HEK293T (cell line): ENCODE measurements around the gene TRABD2A.
"Not testable (repeated sequence)": the region's sequence is repeated elsewhere in the genome, so short reads cannot be mapped to it uniquely, and the experiment has no call there.

Experiments
- CTCF ChIA-PET: fragments of 350-600 bp; formaldehyde crosslinking; extraction: SDS; loops from one replicate; lab custom pipeline; 2021; ENCODE audit warnings: antibody characterized with exemption, inconsistent platforms; lab: Yijun Ruan, JAX
- POLR2A ChIA-PET: fragments of 350-600 bp; formaldehyde crosslinking; extraction: SDS; loops from one replicate; lab custom pipeline; 2020; ENCODE audit warnings: antibody characterized with exemption, inconsistent platforms; lab: Yijun Ruan, JAX
- DNase-seq: peaks from one replicate; pipeline ENCODE4 v3.0.0; 2012; ENCODE audit warnings: mixed read lengths; ENCODE audit errors: extremely low spot score
- ARNT ChIP-seq: fragments of 450-650 bp; IDR thresholded peaks from 2 replicates; pipeline ENCODE4 v1.6.1; 2017; ENCODE audit warnings: mild to moderate bottlenecking
- BHLHE40 ChIP-seq: fragments of 450-650 bp; IDR thresholded peaks from 2 replicates; pipeline ENCODE4 v1.6.1; 2016; ENCODE audit warnings: mild to moderate bottlenecking, moderate library complexity, borderline replicate concordance
- CTBP1 ChIP-seq: fragments of 450-650 bp; IDR thresholded peaks from 2 replicates; pipeline ENCODE4 v1.6.1; 2016; ENCODE audit warnings: borderline replicate concordance
- ELF4 ChIP-seq: fragments of 450-650 bp; IDR thresholded peaks from 2 replicates; pipeline ENCODE4 v1.6.1; 2017; ENCODE audit warnings: antibody characterized with exemption
- FOXA1 ChIP-seq: fragments of 450-650 bp; IDR thresholded peaks from 2 replicates; pipeline ENCODE4 v1.6.1; 2016; ENCODE audit warnings: mild to moderate bottlenecking
- FOXK2 ChIP-seq: fragments of 450-650 bp; IDR thresholded peaks from 2 replicates; pipeline ENCODE4 v1.6.1; 2016; ENCODE audit warnings: mild to moderate bottlenecking
- FOXM1 ChIP-seq: fragments of 450-650 bp; IDR thresholded peaks from 2 replicates; pipeline ENCODE4 v1.6.1; 2017; ENCODE audit warnings: mild to moderate bottlenecking, borderline replicate concordance
- HDGF ChIP-seq: fragments of 450-650 bp; IDR thresholded peaks from 2 replicates; pipeline ENCODE4 v1.6.1; 2017; ENCODE audit warnings: antibody characterized with exemption, borderline replicate concordance
- L3MBTL2 ChIP-seq: fragments of 450-650 bp; conservative IDR thresholded peaks from 2 replicates; pipeline ENCODE4 v1.6.1; 2016; ENCODE audit warnings: mild to moderate bottlenecking
- LEF1 ChIP-seq: fragments of 450-650 bp; IDR thresholded peaks from 2 replicates; pipeline ENCODE4 v1.6.1; 2017; ENCODE audit warnings: mild to moderate bottlenecking, borderline replicate concordance
- NFRKB ChIP-seq: fragments of 450-650 bp; IDR thresholded peaks from 2 replicates; pipeline ENCODE4 v1.6.1; 2016; ENCODE audit warnings: mild to moderate bottlenecking, moderate library complexity
- PKNOX1 ChIP-seq: fragments of 450-650 bp; IDR thresholded peaks from 2 replicates; pipeline ENCODE4 v1.6.1; 2016
- SP1 ChIP-seq: fragments of 450-650 bp; IDR thresholded peaks from 2 replicates; pipeline ENCODE4 v1.6.1; 2017
- SUZ12 ChIP-seq: fragments of 450-650 bp; IDR thresholded peaks from 2 replicates; pipeline ENCODE4 v1.6.1; 2016; ENCODE audit warnings: mild to moderate bottlenecking
- TARDBP ChIP-seq: fragments of 450-650 bp; IDR thresholded peaks from 2 replicates; pipeline ENCODE4 v1.6.1; 2016
- ZNF384 ChIP-seq: fragments of 450-650 bp; IDR thresholded peaks from 2 replicates; pipeline ENCODE4 v1.6.1; 2016

Gene TRABD2A

GRCh38 chr2:84875213-84875560 lies 5.7 kb downstream of the TRABD2A start:
- POLR2A ChIA-PET, result no interaction called here

GRCh38 chr2:84874381-84875212 lies 6.3 kb downstream of the TRABD2A start:
- POLR2A ChIA-PET, result no interaction called here
- DNase-seq, result no peak

More at GRCh38 chr2:84875213-84875560, 5.7 kb downstream of the TRABD2A start:
- TF ChIP-seq TARDBP (no peak), L3MBTL2 (no peak), LEF1 (no peak), ELF4 (no peak), BHLHE40 (no peak), FOXM1 (no peak), SUZ12 (no peak), FOXK2 (no peak)
- no peak for DNase-seq
- CTCF ChIA-PET, result no interaction called here

GRCh38 chr2:84873350-84873749 lies 7.5 kb downstream of the TRABD2A start:
- POLR2A ChIA-PET, result no interaction called here
- no peak for DNase-seq
- TF ChIP-seq ELF4 (no peak), TARDBP (no peak), HDGF (no peak), ZNF384 (no peak), ARNT (no peak), PKNOX1 (no peak), L3MBTL2 (no peak), NFRKB (no peak), SP1 (no peak), FOXA1 (no peak), BHLHE40 (no peak), CTBP1 (no peak), FOXK2 (no peak), LEF1 (no peak)
- CTCF ChIA-PET, result no interaction called here

More at GRCh38 chr2:84874381-84875212, 6.3 kb downstream of the TRABD2A start:
- TF ChIP-seq ARNT, result no peak
- TF ChIP-seq L3MBTL2, result no peak
- no peak for TF ChIP-seq FOXA1
- TF ChIP-seq CTBP1, result no peak
- no peak for TF ChIP-seq ELF4
- no peak for TF ChIP-seq ZNF384
- no peak for TF ChIP-seq LEF1
- TF ChIP-seq TARDBP, result no peak
- CTCF ChIA-PET, result interaction anchor here (1.2 kb wide), 1 partner anchor 8 kb away, joined by 4 read pairs; no protein-coding TSS in a partner anchor

- CTCF ChIA-PET, result interaction anchor here (1.3 kb wide), 1 partner anchor 9 kb away, joined by 3 read pairs; no protein-coding TSS in a partner anchor
- POLR2A ChIA-PET, DNase-seq: not testable (repeated sequence)
Measured at GRCh38 chr2:84872691-84873090, 8.2 kb downstream of the TRABD2A start.

GRCh38 chr2:84870306-84870705 lies 10.6 kb downstream of the TRABD2A start:
- no peak for DNase-seq
- CTCF ChIA-PET, result no interaction called here
- TF ChIP-seq SUZ12 (no peak), ARNT (no peak), LEF1 (no peak), HDGF (no peak), SP1 (no peak), BHLHE40 (no peak), CTBP1 (no peak), ZNF384 (no peak), L3MBTL2 (no peak), ELF4 (no peak), TARDBP (no peak), FOXM1 (no peak), PKNOX1 (no peak), FOXK2 (no peak), NFRKB (no peak), FOXA1 (no peak)
- POLR2A ChIA-PET, result no interaction called here

- POLR2A ChIA-PET, DNase-seq, CTCF ChIA-PET: not testable (repeated sequence)
Measured at GRCh38 chr2:84868327-84868726, 12.6 kb downstream of the TRABD2A start.

- ChIA-PET POLR2A (no interaction called here), CTCF (no interaction called here)
- DNase-seq, result no peak
- no peak for TF ChIP-seq FOXK2
- TF ChIP-seq SP1, result no peak
- no peak for TF ChIP-seq ELF4
- no peak for TF ChIP-seq LEF1
- no peak for TF ChIP-seq HDGF
- TF ChIP-seq TARDBP, result no peak
- no peak for TF ChIP-seq L3MBTL2
- TF ChIP-seq BHLHE40, result no peak
- no peak for TF ChIP-seq SUZ12
- no peak for TF ChIP-seq FOXM1
- TF ChIP-seq CTBP1, result no peak
- no peak for TF ChIP-seq ZNF384
- no peak for TF ChIP-seq PKNOX1
- no peak for TF ChIP-seq FOXA1
- TF ChIP-seq ARNT, result no peak
- TF ChIP-seq NFRKB, result no peak
Measured at GRCh38 chr2:84866122-84866521, 14.8 kb downstream of the TRABD2A start.
